ENCODE results near the gene MACROD2. TPM values are rescaled to one million over a fixed set of nuclear protein-coding genes. Genes with fewer than 3 reads are reported as not detected.

MACROD2 gene
- total and polyA plus RNA-seq, 2 experiments from 2014 or later, result 2.8 to 4.3 TPM

DNA sequence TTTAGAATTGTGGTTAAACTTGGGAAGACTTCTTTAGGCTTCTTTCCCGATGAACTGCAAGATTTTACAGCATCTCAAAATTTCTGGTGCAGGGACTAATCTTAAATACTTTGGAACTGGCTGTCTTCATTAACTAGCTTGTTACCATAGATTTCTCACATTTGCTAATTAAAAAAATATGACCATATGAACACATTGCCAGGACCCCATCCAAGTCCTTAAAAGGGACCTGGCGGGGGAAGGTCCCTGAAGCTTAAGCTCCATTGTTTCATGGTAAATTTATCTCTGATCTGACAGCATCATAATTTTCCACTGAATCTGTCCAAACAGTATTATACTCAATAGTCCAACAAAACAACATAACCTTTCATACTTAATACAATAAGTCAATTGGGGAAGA is 859.9 kb downstream of the MACROD2 start:
- Histone ChIP-seq H3K36me3 (ENCODE audit: insufficient read depth) (no peaks in the 10 kb centered on the region), H3K4me3 (no peak overlapping the region), H3K79me2 (replicated peaks; ENCODE audit: insufficient read depth) (no peaks in the 10 kb centered on the region), H3K4me2 (no peak overlapping the region), H3K9me2 (ENCODE audit: insufficient read depth) (no peaks in the 10 kb centered on the region), H3K4me1 (ENCODE audit: insufficient read depth) (peaks cover 5% of the 10 kb centered on the region; the same call in 1 of the 2 replicates), H3K27me3 (ENCODE audit: insufficient read depth) (0 out of 2 replicates have a peak, but pooled peaks cover 4% of the 10 kb centered on the region), H3F3A (replicated peaks; ENCODE audit: low read depth) (no peaks in the 10 kb centered on the region), H2AFZ (no peak overlapping the region), H4K20me1 (replicated peaks; ENCODE audit: insufficient read depth) (no peaks in the 10 kb centered on the region), H3K27ac (ENCODE audit: low read depth) (no peak overlapping the region)
- Mint-ChIP-seq H3K27ac (no peak overlapping the region), H3K27me3 (ENCODE audit: insufficient read depth, low read depth, poor library complexity) (peaks cover 11% of the 10 kb centered on the region), H3K9me3 (no peaks in the 10 kb centered on the region), H3K36me3 (ENCODE audit: low read depth) (no peaks in the 10 kb centered on the region), H3K4me1 (peaks cover 11% of the 10 kb centered on the region), H3K4me3 (no peak overlapping the region)
- DNase-seq (ENCODE audit: low spot score) (no peak), ATAC-seq (no peak)
- TF ChIP-seq NANOG (IDR thresholded peaks at IDR 0.05; ENCODE audit: borderline replicate concordance) (no peak), ETS1 (IDR thresholded peaks at IDR 0.05) (no peak), STAT1 (IDR thresholded peaks at IDR 0.05; ENCODE audit: unreplicated experiment) (no peak), POLR2AphosphoS5 (IDR thresholded peaks at IDR 0.05; ENCODE audit: low read depth) (no peak), CTCF (conservative IDR thresholded peaks at IDR 0.05; ENCODE audit: low read depth in 2 of 2) (no peak), CREB1 (CRISPR knock-in tag; IDR thresholded peaks at IDR 0.05; ENCODE audit: low read depth) (no peak), REST (IDR thresholded peaks at IDR 0.05; ENCODE audit: unreplicated experiment) (no peak), EZH2 (IDR thresholded peaks at IDR 0.05; ENCODE audit: low read depth, unreplicated experiment) (no peak), EZH2phosphoT487 (IDR thresholded peaks at IDR 0.05; ENCODE audit: unreplicated experiment) (no peak), JUNB (IDR thresholded peaks at IDR 0.05; ENCODE audit: unreplicated experiment) (no peak), ZNF462 (CRISPR knock-in tag; IDR thresholded peaks at IDR 0.05) (no peak), ZNF331 (CRISPR knock-in tag; IDR thresholded peaks at IDR 0.05; ENCODE audit: low read depth) (no peak)

Data from GM23338 (cell line).